AG04450 (cell line): ENCODE data around the gene TNFRSF19. TPM values are rescaled to one million over a fixed set of nuclear protein-coding genes. Genes with fewer than 3 reads are reported as not detected.

Source experiments
- CTCF ChIA-PET: fragments of 300-600, 350-600 bp; formaldehyde crosslinking; extraction: SDS; loops from one replicate; lab custom pipeline; 2022; ENCODE audit warnings: antibody characterized with exemption, inconsistent platforms; lab: Charles Lee
- POLR2A ChIA-PET: fragments of 350-600 bp; formaldehyde crosslinking; extraction: SDS; loops from one replicate; lab custom pipeline; 2021; ENCODE audit warnings: antibody characterized with exemption, inconsistent platforms; lab: Yijun Ruan, JAX
- DNase-seq: peaks from one replicate; pipeline ENCODE4 v3.0.0-alpha.2; 2011; ENCODE audit warnings: low read depth, low spot score
- H3K27ac ChIP-seq: one replicate; pipeline ENCODE4 v1.5.1; 2012; ENCODE audit warnings: low read depth, low read length, control low read depth
- H3K27me3 ChIP-seq: one replicate; pipeline ENCODE4 v1.6.0; 2012; ENCODE audit warnings: low read length; ENCODE audit not compliant: control insufficient read depth, insufficient read depth
- H3K4me3 ChIP-seq: 2 replicates; pipeline ENCODE4 v1.5.1; 2011; ENCODE audit warnings: mild to moderate bottlenecking, low read depth, low read length, control low read depth
- H3K9me3 ChIP-seq: 2 replicates; pipeline ENCODE4 v1.5.1; 2012; ENCODE audit warnings: low read length; ENCODE audit not compliant: control insufficient read depth, insufficient read depth
- CTCF ChIP-seq: IDR thresholded peaks from 2 replicates; pipeline ENCODE4 v1.5.1; 2011; ENCODE audit warnings: low read depth, low read length, control low read depth, inconsistent platforms
- polyA plus RNA-seq: library from polyadenylated mRNA; depleted of rRNA; stranded (reverse); fragments of >200 nt; gene quantifications from 2 replicates; pipeline ENCODE4 v1.2.3, GENCODE V29; 2011

TNFRSF19 gene
- polyA plus RNA-seq, 1 experiment, result 183 TPM

- peak overlapping the region; percentile 33 for H3K27ac ChIP-seq
- CTCF ChIA-PET, result no interaction called here
- H3K27me3 ChIP-seq, result no peaks in the 10 kb centered on the region
- POLR2A ChIA-PET, result no interaction called here
- TF ChIP-seq CTCF, result no peak
- DNase-seq, result no peak
- no peak overlapping the region for H3K4me3 ChIP-seq
- H3K9me3 ChIP-seq, result peaks cover 6% of the 10 kb centered on the region
Measured at GRCh38 chr13:23599083-23599925, 29.1 kb downstream of the TNFRSF19 start.

- no peak for TF ChIP-seq CTCF
- DNase-seq, result no peak
- CTCF ChIA-PET, result no interaction called here
- H3K27me3 ChIP-seq, result no peaks in the 10 kb centered on the region
- H3K9me3 ChIP-seq, result no peaks in the 10 kb centered on the region
- H3K4me3 ChIP-seq, result no peak overlapping the region
- H3K27ac ChIP-seq, result no peak overlapping the region
- POLR2A ChIA-PET, result no interaction called here
Measured at GRCh38 chr13:23600100-23600499, 29.9 kb downstream of the TNFRSF19 start.

GRCh38 chr13:23600534-23600933 lies 30.3 kb downstream of the TNFRSF19 start:
- ChIA-PET CTCF (no interaction called here), POLR2A (no interaction called here)
- no peak for TF ChIP-seq CTCF
- no peak overlapping the region for H3K4me3 ChIP-seq
- no peaks in the 10 kb centered on the region for H3K27me3 ChIP-seq
- no peaks in the 10 kb centered on the region for H3K9me3 ChIP-seq
- DNase-seq, result no peak
- no peak overlapping the region for H3K27ac ChIP-seq

GRCh38 chr13:23605831-23606230 lies 35.6 kb downstream of the TNFRSF19 start:
- Histone ChIP-seq H3K27me3 (no peaks in the 10 kb centered on the region), H3K9me3 (no peaks in the 10 kb centered on the region), H3K4me3 (no peak overlapping the region), H3K27ac (no peak overlapping the region)
- DNase-seq, result no peak
- no peak for TF ChIP-seq CTCF
- POLR2A ChIA-PET, result no interaction called here
- CTCF ChIA-PET, result interaction anchor here (1.1 kb wide), 1 partner anchor 284 kb away, joined by 3 read pairs; the partner anchor contains the start of gene MIPEP

- DNase-seq, result no peak
- no peaks in the 10 kb centered on the region for H3K27me3 ChIP-seq
- H3K9me3 ChIP-seq, result no peaks in the 10 kb centered on the region
- ChIA-PET POLR2A (interaction anchor here (1.2 kb wide), 1 partner anchor 260 kb away, joined by 3 read pairs; no protein-coding TSS in a partner anchor), CTCF (no interaction called here)
- TF ChIP-seq CTCF, result no peak
- H3K27ac ChIP-seq, result no peak overlapping the region
- no peak overlapping the region for H3K4me3 ChIP-seq
Measured at GRCh38 chr13:23608138-23608537, 37.9 kb downstream of the TNFRSF19 start.
